ENCODE data around the gene CACUL1. TPM values are rescaled to one million over a fixed set of nuclear protein-coding genes. Genes with fewer than 3 reads are reported as not detected.

Gene CACUL1
- total RNA-seq, 1 donor from 2014 or later = 52.4 TPM

DNA sequence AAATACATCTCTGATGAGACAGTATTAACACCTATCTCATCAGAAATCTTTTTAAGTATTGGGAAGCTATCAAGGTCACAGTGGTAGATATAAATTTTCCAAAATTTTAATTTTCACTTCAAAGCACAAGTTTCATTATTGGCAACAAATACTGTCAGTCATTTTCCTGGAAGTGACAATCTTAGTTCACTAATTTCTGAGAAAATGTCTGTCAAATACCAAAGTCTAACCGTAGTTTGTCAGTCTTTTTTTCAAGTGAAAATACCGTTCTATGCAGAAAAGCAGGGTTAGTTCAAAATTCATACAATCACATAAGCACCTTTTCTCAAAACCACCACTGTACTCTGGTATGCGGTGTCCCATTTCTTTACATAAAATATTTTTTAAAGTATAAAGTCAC is 40.4 kb downstream of the CACUL1 start:
- H3K9ac ChIP-seq (ENCODE audit: low read length) = no peak overlapping the region
- H4K20me1 ChIP-seq (ENCODE audit: insufficient read depth, low read length) = peaks cover 46% of the 10 kb centered on the region
- Mint-ChIP-seq H3K4me1 (ENCODE audit: low read depth, unreplicated experiment) (peaks cover 4% of the 10 kb centered on the region), H3K4me3 (ENCODE audit: unreplicated experiment) (no peak overlapping the region), H3K36me3 (ENCODE audit: low read depth, unreplicated experiment) (peaks cover 8% of the 10 kb centered on the region), H3K9me3 (ENCODE audit: unreplicated experiment) (no peaks in the 10 kb centered on the region), H3K27me3 (ENCODE audit: low read depth, unreplicated experiment) (no peaks in the 10 kb centered on the region), H3K27ac (ENCODE audit: unreplicated experiment) (no peak overlapping the region)
- DNase-seq (ENCODE audit: low read depth) (no peak), FAIRE-seq (no peak)
- H3K79me2 ChIP-seq (ENCODE audit: insufficient read depth, low read length) = peaks cover 16% of the 10 kb centered on the region
- no peak overlapping the region for H2AFZ ChIP-seq (ENCODE audit: low read depth, low read length)
- no peaks in the 10 kb centered on the region for H3K27me3 ChIP-seq (ENCODE audit: insufficient read depth, low read length)
- TF ChIP-seq, protein P1, sequence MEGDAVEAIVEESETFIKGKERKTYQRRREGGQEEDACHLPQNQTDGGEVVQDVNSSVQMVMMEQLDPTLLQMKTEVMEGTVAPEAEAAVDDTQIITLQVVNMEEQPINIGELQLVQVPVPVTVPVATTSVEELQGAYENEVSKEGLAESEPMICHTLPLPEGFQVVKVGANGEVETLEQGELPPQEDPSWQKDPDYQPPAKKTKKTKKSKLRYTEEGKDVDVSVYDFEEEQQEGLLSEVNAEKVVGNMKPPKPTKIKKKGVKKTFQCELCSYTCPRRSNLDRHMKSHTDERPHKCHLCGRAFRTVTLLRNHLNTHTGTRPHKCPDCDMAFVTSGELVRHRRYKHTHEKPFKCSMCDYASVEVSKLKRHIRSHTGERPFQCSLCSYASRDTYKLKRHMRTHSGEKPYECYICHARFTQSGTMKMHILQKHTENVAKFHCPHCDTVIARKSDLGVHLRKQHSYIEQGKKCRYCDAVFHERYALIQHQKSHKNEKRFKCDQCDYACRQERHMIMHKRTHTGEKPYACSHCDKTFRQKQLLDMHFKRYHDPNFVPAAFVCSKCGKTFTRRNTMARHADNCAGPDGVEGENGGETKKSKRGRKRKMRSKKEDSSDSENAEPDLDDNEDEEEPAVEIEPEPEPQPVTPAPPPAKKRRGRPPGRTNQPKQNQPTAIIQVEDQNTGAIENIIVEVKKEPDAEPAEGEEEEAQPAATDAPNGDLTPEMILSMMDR (IDR thresholded peaks at IDR 0.05; ENCODE audit: insufficient read depth, low read depth, low read length) = no peak
- no peak for TF ChIP-seq EZH2 (IDR thresholded peaks at IDR 0.05; ENCODE audit: insufficient read depth, low read length)
- H3K9me3 ChIP-seq (ENCODE audit: insufficient read depth, low read depth, low read length) = no peaks in the 10 kb centered on the region
- no peak overlapping the region for H3K4me2 ChIP-seq (ENCODE audit: low read length)
- no peak overlapping the region for H3K27ac ChIP-seq (ENCODE audit: low read depth, low read length)
- H3K4me3 ChIP-seq (ENCODE audit: insufficient read depth, low read depth, low read length) = no peak overlapping the region
- no peaks in the 10 kb centered on the region for H3K36me3 ChIP-seq (ENCODE audit: insufficient read depth, low read length)
- H3K4me1 ChIP-seq (ENCODE audit: insufficient read depth, low read length) = no peaks in the 10 kb centered on the region

DNA sequence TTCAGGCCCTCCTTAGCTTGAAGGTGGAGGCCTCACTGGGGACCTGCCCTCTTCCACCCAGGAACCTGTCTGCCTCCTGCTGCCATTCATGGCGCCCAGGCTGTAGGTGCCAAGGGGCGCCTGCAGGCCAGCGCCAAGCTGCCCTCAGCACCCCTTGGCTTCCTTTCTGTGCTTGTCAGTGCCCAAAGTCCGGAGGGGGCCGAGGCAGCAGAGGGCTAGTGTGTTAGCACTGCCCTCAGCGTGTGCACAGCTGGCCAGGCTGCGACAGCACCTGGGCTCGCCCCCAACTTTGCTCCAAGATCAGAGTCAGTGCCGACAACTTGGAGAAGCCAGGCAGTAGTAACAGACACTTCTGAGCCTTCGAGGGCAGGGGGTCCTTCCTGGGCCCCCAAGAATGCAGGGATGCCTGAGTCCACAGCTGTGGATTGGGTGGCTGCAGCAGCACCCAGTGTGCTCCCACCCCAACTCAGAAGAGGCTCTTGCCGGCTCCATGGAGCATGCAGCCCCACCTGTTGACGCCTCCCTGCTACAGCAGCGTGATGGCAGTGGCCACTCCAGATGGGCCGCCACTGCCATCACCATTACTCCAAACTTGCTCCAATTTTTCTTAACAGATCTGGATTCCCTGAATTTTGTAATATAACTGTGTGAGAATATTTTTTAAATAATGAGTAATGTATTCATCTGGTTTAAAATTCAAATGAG is 41.7 kb downstream of the CACUL1 start:
- Mint-ChIP-seq H3K4me3 (ENCODE audit: unreplicated experiment) (no peak overlapping the region), H3K9me3 (ENCODE audit: unreplicated experiment) (no peaks in the 10 kb centered on the region), H3K36me3 (ENCODE audit: low read depth, unreplicated experiment) (peaks cover 8% of the 10 kb centered on the region), H3K27me3 (ENCODE audit: low read depth, unreplicated experiment) (no peaks in the 10 kb centered on the region), H3K4me1 (ENCODE audit: low read depth, unreplicated experiment) (peaks cover 4% of the 10 kb centered on the region), H3K27ac (ENCODE audit: unreplicated experiment) (no peak overlapping the region)
- peaks cover 19% of the 10 kb centered on the region for H3K79me2 ChIP-seq (ENCODE audit: insufficient read depth, low read length)
- H2AFZ ChIP-seq (ENCODE audit: low read depth, low read length) = no peak overlapping the region
- TF ChIP-seq EZH2 (IDR thresholded peaks at IDR 0.05; ENCODE audit: insufficient read depth, low read length) = no peak
- TF ChIP-seq, protein P1 (IDR thresholded peaks at IDR 0.05; ENCODE audit: insufficient read depth, low read depth, low read length) = no peak
- no peak overlapping the region for H3K9ac ChIP-seq (ENCODE audit: low read length)
- no peak overlapping the region for H3K4me2 ChIP-seq (ENCODE audit: low read length)
- H3K27ac ChIP-seq (ENCODE audit: low read depth, low read length) = no peak overlapping the region
- no peak for DNase-seq (ENCODE audit: low read depth)
- no peaks in the 10 kb centered on the region for H3K36me3 ChIP-seq (ENCODE audit: insufficient read depth, low read length)
- H3K9me3 ChIP-seq (ENCODE audit: insufficient read depth, low read depth, low read length) = no peaks in the 10 kb centered on the region
- peaks cover 47% of the 10 kb centered on the region for H4K20me1 ChIP-seq (ENCODE audit: insufficient read depth, low read length)
- H3K4me1 ChIP-seq (ENCODE audit: insufficient read depth, low read length) = no peaks in the 10 kb centered on the region
- H3K4me3 ChIP-seq (ENCODE audit: insufficient read depth, low read depth, low read length) = no peak overlapping the region
- FAIRE-seq = no peak
- H3K27me3 ChIP-seq (ENCODE audit: insufficient read depth, low read length) = no peaks in the 10 kb centered on the region

DNA sequence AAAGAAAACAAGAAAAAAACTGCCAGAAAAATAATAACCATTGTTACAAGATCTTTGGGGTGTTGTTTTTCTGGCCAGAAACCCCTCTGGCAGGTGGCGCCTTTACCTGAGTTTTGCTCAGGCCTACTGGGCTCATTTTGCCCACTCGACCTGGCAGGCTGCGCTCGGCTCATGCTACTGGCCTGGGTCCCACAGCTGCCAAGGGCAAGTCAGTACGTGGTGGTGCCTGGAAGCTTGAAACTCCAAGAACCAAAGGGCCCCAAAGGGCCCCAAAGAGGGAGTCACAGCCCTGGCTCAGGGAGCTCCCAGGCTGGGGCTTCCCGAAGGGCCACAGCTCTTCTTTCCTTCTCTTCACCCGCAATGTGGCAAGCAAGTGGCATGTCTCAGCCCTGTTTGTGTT is 42.7 kb downstream of the CACUL1 start:
- H3K4me3 Mint-ChIP-seq (ENCODE audit: unreplicated experiment) = no peak overlapping the region
- H3K4me1 ChIP-seq (ENCODE audit: insufficient read depth, low read length) = no peaks in the 10 kb centered on the region
- H3K4me2 ChIP-seq (ENCODE audit: low read length) = no peak overlapping the region
- no peaks in the 10 kb centered on the region for H3K36me3 ChIP-seq (ENCODE audit: insufficient read depth, low read length)
- H3K9ac ChIP-seq (ENCODE audit: low read length) = no peak overlapping the region
- H3K27ac ChIP-seq (ENCODE audit: low read depth, low read length) = no peak overlapping the region
- H3K9me3 Mint-ChIP-seq (ENCODE audit: unreplicated experiment) = no peaks in the 10 kb centered on the region
- peaks cover 6% of the 10 kb centered on the region for H3K36me3 Mint-ChIP-seq (ENCODE audit: low read depth, unreplicated experiment)
- H3K9me3 ChIP-seq (ENCODE audit: insufficient read depth, low read depth, low read length) = no peaks in the 10 kb centered on the region
- FAIRE-seq = no peak
- H3K4me1 Mint-ChIP-seq (ENCODE audit: low read depth, unreplicated experiment) = peaks cover 4% of the 10 kb centered on the region
- H4K20me1 ChIP-seq (ENCODE audit: insufficient read depth, low read length) = peaks cover 37% of the 10 kb centered on the region
- H3K27me3 Mint-ChIP-seq (ENCODE audit: low read depth, unreplicated experiment) = no peaks in the 10 kb centered on the region
- TF ChIP-seq, protein P1 (IDR thresholded peaks at IDR 0.05; ENCODE audit: insufficient read depth, low read depth, low read length) = no peak
- no peak for TF ChIP-seq EZH2 (IDR thresholded peaks at IDR 0.05; ENCODE audit: insufficient read depth, low read length)
- no peaks in the 10 kb centered on the region for H3K27me3 ChIP-seq (ENCODE audit: insufficient read depth, low read length)
- DNase-seq (ENCODE audit: low read depth) = no peak
- no peak overlapping the region for H3K27ac Mint-ChIP-seq (ENCODE audit: unreplicated experiment)
- H3K4me3 ChIP-seq (ENCODE audit: insufficient read depth, low read depth, low read length) = no peak overlapping the region
- no peak overlapping the region for H2AFZ ChIP-seq (ENCODE audit: low read depth, low read length)
- peaks cover 13% of the 10 kb centered on the region for H3K79me2 ChIP-seq (ENCODE audit: insufficient read depth, low read length)

All from astrocyte (in vitro differentiated cells and primary cell).